HCT116 (cell line): ENCODE measurements around the gene FAAP100. TPM values are rescaled to one million over a fixed set of nuclear protein-coding genes. Genes with fewer than 3 reads are reported as not detected.

ENCODE experiments used
- ATAC-seq: fragments of 200-7000 bp; cut with Tn5 transposase; 2 replicates; pipeline ENCODE4 v1.9.1; 2020; ENCODE audit warnings: mild to moderate bottlenecking, moderate library complexity
- BruUV-seq: library from RNA; stranded (reverse); fragments of 400-500 nt; replicated peaks from 2 replicates; lab custom pipeline; 2021; lab: Mats Ljungman, UMichigan
- CTCF ChIA-PET: fragments of 300-600 bp; sonication (Branson Sonifier 250); formaldehyde crosslinking; loops from one replicate; lab custom pipeline; 2021; ENCODE audit warnings: antibody characterized with exemption; lab: Charles Lee
- POLR2A ChIA-PET: fragments of 300-600, 350-600 bp; sonication (Branson Sonifier 250); formaldehyde crosslinking; loops from one replicate; lab custom pipeline; 2021; ENCODE audit warnings: antibody characterized with exemption; lab: Charles Lee
- RAD21 ChIA-PET, 2 experiments: fragments of 300-600 bp; sonication (Branson Sonifier 250); formaldehyde crosslinking; loops; one replicate each; lab custom pipeline; 2023; ENCODE audit warnings: low total read pairs in 2 of 2; ENCODE audit not compliant: uncharacterized antibody in 2 of 2, unreplicated experiment in 2 of 2, low non-redundant PET in 1 of 2; lab: Charles Lee
- DNase-seq: peaks from one replicate; pipeline ENCODE4 v3.0.0-alpha.2; 2010; ENCODE audit warnings: low read depth, low spot score
- H2AFZ ChIP-seq: fragments of 200-600 bp; shearing (Covaris generic), sonication (generic); 2 replicates; pipeline ENCODE4 v1.6.1; 2017; ENCODE audit warnings: low read depth, mixed run types, mixed read lengths, antibody characterized with exemption, low read length; ENCODE audit not compliant: poor library complexity, severe bottlenecking
- H3K27ac ChIP-seq: 2 replicates; pipeline ENCODE4 v1.5.1; 2012; ENCODE audit warnings: low read depth, low read length
- H3K27me3 ChIP-seq: fragments of 200-600 bp; sonication (generic); 2 replicates; pipeline ENCODE4 v1.6.1; 2016; ENCODE audit warnings: mixed run types, low read length, mixed read lengths; ENCODE audit not compliant: insufficient read depth
- H3K36me3 ChIP-seq, 2 experiments: fragments of 200-500 bp in 1 of 2; fragments of 200-600 bp in 1 of 2; sonication (Bioruptor generic) in 1 of 2; sonication (generic) in 1 of 2; 2 replicates each; pipeline versions ENCODE4 v1.5.1 to v1.6.1; 2014 to 2016; ENCODE audit warnings: low read length in 2 of 2, inconsistent platforms in 1 of 2, mixed read lengths in 1 of 2, mixed run types in 1 of 2; ENCODE audit not compliant: insufficient read depth in 2 of 2, control insufficient read depth in 1 of 2
- H3K4me1 ChIP-seq, 2 experiments: fragments of 200-600 bp in 1 of 2; sonication (generic) in 1 of 2; 2 replicates each; pipeline versions ENCODE4 v1.5.1 to v1.6.1; 2012 to 2017; ENCODE audit warnings: low read length in 2 of 2, inconsistent platforms in 1 of 2, mild to moderate bottlenecking in 1 of 2, mixed read lengths in 1 of 2, mixed run types in 1 of 2, moderate library complexity in 1 of 2; ENCODE audit not compliant: insufficient read depth in 2 of 2, control insufficient read depth in 1 of 2
- H3K4me2 ChIP-seq: fragments of 200-600 bp; sonication (generic); 2 replicates; pipeline ENCODE4 v1.6.1; 2017; ENCODE audit warnings: mixed run types, low read length, mixed read lengths
- H3K4me3 ChIP-seq, 2 experiments: fragments of 200-600 bp in 1 of 2; sonication (generic) in 1 of 2; replicated peaks in 1 of 2; 2 replicates each; pipeline ENCODE4 v1.5.1; 2011 to 2016; ENCODE audit warnings: low read length in 2 of 2, control low read depth in 1 of 2, low read depth in 1 of 2, mild to moderate bottlenecking in 1 of 2, mixed read lengths in 1 of 2, mixed run types in 1 of 2
- H3K79me2 ChIP-seq: fragments of 200-600 bp; sonication (generic); 2 replicates; pipeline ENCODE4 v1.6.1; 2017; ENCODE audit warnings: mild to moderate bottlenecking, mixed run types, low read length, moderate library complexity, mixed read lengths; ENCODE audit not compliant: insufficient read depth
- H3K9ac ChIP-seq: fragments of 200-600 bp; sonication (generic); 2 replicates; pipeline ENCODE4 v1.6.1; 2016; ENCODE audit warnings: low read length, mixed read lengths
- H3K9me2 ChIP-seq: fragments of 200-600 bp; sonication (generic), shearing (Covaris generic); 2 replicates; pipeline ENCODE4 v1.6.1; 2017; ENCODE audit warnings: mixed run types, mild to moderate bottlenecking, moderate library complexity; ENCODE audit not compliant: insufficient read depth
- H3K9me3 ChIP-seq, 2 experiments: fragments of 200-500 bp in 1 of 2; fragments of 200-600 bp in 1 of 2; sonication (Bioruptor generic) in 1 of 2; sonication (generic) in 1 of 2; 2 replicates each; pipeline ENCODE4 v1.6.1; 2014 to 2017; ENCODE audit warnings: low read length in 2 of 2, mixed read lengths in 2 of 2, inconsistent platforms in 1 of 2, low read depth in 1 of 2, mild to moderate bottlenecking in 1 of 2, mixed run types in 1 of 2, moderate library complexity in 1 of 2; ENCODE audit not compliant: control insufficient read depth in 1 of 2, insufficient read depth in 1 of 2
- H4K20me1 ChIP-seq: fragments of 200-600 bp; sonication (generic), shearing (Covaris generic); 2 replicates; pipeline ENCODE4 v1.6.1; 2017; ENCODE audit warnings: mixed run types, mild to moderate bottlenecking, moderate library complexity; ENCODE audit not compliant: insufficient read depth
- CBX3 ChIP-seq: IDR thresholded peaks from 2 replicates; pipeline ENCODE4 v1.6.1; 2012; ENCODE audit warnings: low read depth
- CTCF ChIP-seq, 3 experiments: fragments of 200-600 bp in 1 of 3; sonication (generic) in 1 of 3; IDR thresholded peaks in 2 of 3; conservative IDR thresholded peaks in 1 of 3; 2 replicates each; pipeline ENCODE4 v1.5.1; 2012 to 2017; ENCODE audit warnings: low read depth in 2 of 3, low read length in 2 of 3, antibody characterized with exemption in 1 of 3, borderline replicate concordance in 1 of 3, control low read depth in 1 of 3, mild to moderate bottlenecking in 1 of 3, mixed read lengths in 1 of 3, mixed run types in 1 of 3, moderate library complexity in 1 of 3; ENCODE audit not compliant: insufficient read depth in 1 of 3
- ELF1 ChIP-seq: IDR thresholded peaks from 2 replicates; pipeline ENCODE4 v1.6.1; 2012; ENCODE audit warnings: low read depth, borderline replicate concordance
- POLR2AphosphoS5 ChIP-seq: IDR thresholded peaks from 2 replicates; pipeline ENCODE4 v1.6.1; 2011; ENCODE audit warnings: mild to moderate bottlenecking, low read depth, low read length, moderate library complexity
- SIN3A ChIP-seq: IDR thresholded peaks from 2 replicates; pipeline ENCODE4 v1.6.1; 2012; ENCODE audit warnings: low read depth
- intact Hi-C: fragments of 100-400 bp; cut with micrococcal nuclease; formaldehyde crosslinking; loops from 2 replicates; pipeline ENCODE4 v1.10.0; 2022
- total RNA-seq: library from RNA; stranded (reverse); gene quantifications from one replicate; pipeline ENCODE4 v1.2.1, GENCODE V29; 2021; ENCODE audit not compliant: unreplicated experiment

The FAAP100 gene
- total RNA-seq, 1 experiment from 2014 or later, result 53.4 TPM

GRCh38 chr17:81517009-81517338 lies 35.2 kb downstream of the FAAP100 start (continued):
- TF ChIP-seq CTCF (IDR thresholded peaks at IDR 0.05 in 2 of 3, conservative IDR thresholded peaks at IDR 0.05 in 1 of 3; ENCODE audit: borderline replicate concordance in 1 of 3, insufficient read depth in 1 of 3, low read depth in 2 of 3, low read length in 2 of 3) (no peak), ELF1 (no peak), SIN3A (no peak)

GRCh38 chr17:81516439-81516838 lies 35.7 kb downstream of the FAAP100 start:
- POLR2A ChIA-PET, result no interaction called here
- peaks cover 51% of the 10 kb centered on the region for H3K79me2 ChIP-seq
- H3K4me1 ChIP-seq, result peaks cover 34 to 77% of the 10 kb centered on the region in 2 experiments
- peak overlapping the region; percentile 100 for H3K27ac ChIP-seq
- TF ChIP-seq CBX3 (no peak), POLR2AphosphoS5 (peak; percentile 22; the same call in 1 of the 2 replicates)
- no peaks in the 10 kb centered on the region for H3K9me2 ChIP-seq
- H4K20me1 ChIP-seq, result peaks cover 9% of the 10 kb centered on the region; the same call in 1 of the 2 replicates
- H3K27me3 ChIP-seq, result no peaks in the 10 kb centered on the region
- peak overlapping the region; percentile 100 for H3K4me2 ChIP-seq
- intact Hi-C loops, result no loop called here
- H3K4me3 ChIP-seq, result peak overlapping the region; percentile 81 to 90
- H3K9ac ChIP-seq, result peak overlapping the region; percentile 94
- no peaks in the 10 kb centered on the region for H3K9me3 ChIP-seq
- DNase-seq, result no peak
- no peak overlapping the region for H2AFZ ChIP-seq
- no TSS peak for BruUV-seq
- ATAC-seq, result no peak
- RAD21 ChIA-PET, result no interaction called here
- H3K36me3 ChIP-seq, result peaks cover 5 to 10% of the 10 kb centered on the region in 2 experiments
- CTCF ChIA-PET, result no interaction called here
